Measurements from ENCODE around the gene KCNK2.

- no peak for TF ChIP-seq CTCF (IDR thresholded peaks at IDR 0.05 in 2 of 3, conservative IDR thresholded peaks at IDR 0.05 in 1 of 3; ENCODE audit: control insufficient read depth in 2 of 3, extremely low read depth in 1 of 3, insufficient read depth in 1 of 3, low read depth in 3 of 3, low read length in 3 of 3)
- TF ChIP-seq EZH2 (IDR thresholded peaks at IDR 0.05; ENCODE audit: borderline replicate concordance, control insufficient read depth, low read depth, low read length), result no peak
- no peak for TF ChIP-seq NFXL1 (IDR thresholded peaks at IDR 0.05; ENCODE audit: borderline replicate concordance)
- no peak for TF ChIP-seq FOXK2 (IDR thresholded peaks at IDR 0.05)
- TF ChIP-seq RFX5 (IDR thresholded peaks at IDR 0.05; ENCODE audit: low read depth, low read length), result no peak
Observed at GRCh38 chr1:215215846-215216245, 133.3 kb downstream of the KCNK2 start.

Measured in GM12878 (cell line).